ENCODE results near the gene TTC22. TPM values are rescaled to one million over a fixed set of nuclear protein-coding genes. Genes with fewer than 3 reads are reported as not detected.

Gene TTC22
- polyA plus RNA-seq (2014; cell fraction: cytosol; rRNA removed) = 0.07 TPM in 1 of 2 replicates, not detected in the other
- 0.05 TPM in 1 of 2 replicates, not detected in the other for polyA plus RNA-seq (2014; cell fraction: nucleus; rRNA removed)

GRCh38 chr1:54800899-54801759, at the start of gene TTC22:
Gene TTC22 (minus strand): TSS chr1:54801323. CDS start chr1:54801163, 160 bp downstream.
- DNase-seq (ENCODE audit: low spot score) = no peak

GRCh38 chr1:54850737-54851136, 49.6 kb upstream of the TTC22 start:
- DNase-seq (ENCODE audit: low spot score) = no peak

- no peak for DNase-seq (ENCODE audit: low spot score)
These were observed 49.1 kb upstream of the TTC22 start for GRCh38 chr1:54850069-54850730.

- DNase-seq (ENCODE audit: low spot score) = no peak
These were observed 48.3 kb upstream of the TTC22 start for GRCh38 chr1:54849219-54850068.

DNA sequence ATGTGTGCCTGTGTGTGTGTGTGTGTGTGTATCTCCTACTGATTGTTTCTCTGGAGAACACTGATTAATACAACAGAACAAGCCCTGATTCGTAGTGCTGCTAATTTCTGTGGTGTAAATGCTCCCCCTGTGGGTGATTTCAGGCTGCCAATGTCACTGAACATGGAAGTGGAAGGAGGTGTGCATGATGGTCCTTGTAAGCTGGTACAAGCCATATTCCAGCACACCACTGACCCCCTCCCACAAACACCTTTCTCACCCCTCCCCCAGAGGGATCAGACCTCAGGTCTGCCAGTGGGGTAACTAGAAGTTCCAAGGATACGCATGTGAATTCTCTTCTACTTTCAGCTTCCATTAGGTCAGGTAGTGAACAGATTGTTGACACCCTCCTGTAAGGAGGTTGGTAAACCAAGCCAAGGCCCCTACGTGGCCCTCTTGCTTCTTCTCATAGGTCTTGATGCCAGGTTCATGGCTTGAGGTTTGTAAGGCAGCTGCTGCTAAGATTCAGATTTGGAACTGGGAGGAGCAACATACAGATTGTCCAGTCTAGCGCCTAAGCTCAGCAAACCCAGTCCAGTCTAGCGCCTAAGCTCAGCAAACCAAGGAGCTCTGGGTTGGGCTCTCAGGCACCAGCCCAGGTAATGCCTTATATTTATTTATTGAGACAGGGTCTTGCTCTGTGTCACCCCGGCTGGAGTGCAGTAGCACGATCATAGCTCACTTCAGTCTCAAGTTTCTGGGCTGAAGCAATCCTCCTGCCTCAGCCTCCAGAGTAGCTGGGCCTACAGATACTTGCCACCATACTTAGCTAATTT, 47.2 kb upstream of the TTC22 start:
- DNase-seq (ENCODE audit: low spot score) = no peak

GRCh38 chr1:54846716-54847284, 45.7 kb upstream of the TTC22 start:
- DNase-seq (ENCODE audit: low spot score) = no peak

GRCh38 chr1:54846301-54846700, 45.2 kb upstream of the TTC22 start:
- no peak for DNase-seq (ENCODE audit: low spot score)

- no peak for DNase-seq (ENCODE audit: low spot score)
These were observed 44.6 kb upstream of the TTC22 start for GRCh38 chr1:54845772-54846171.

DNA sequence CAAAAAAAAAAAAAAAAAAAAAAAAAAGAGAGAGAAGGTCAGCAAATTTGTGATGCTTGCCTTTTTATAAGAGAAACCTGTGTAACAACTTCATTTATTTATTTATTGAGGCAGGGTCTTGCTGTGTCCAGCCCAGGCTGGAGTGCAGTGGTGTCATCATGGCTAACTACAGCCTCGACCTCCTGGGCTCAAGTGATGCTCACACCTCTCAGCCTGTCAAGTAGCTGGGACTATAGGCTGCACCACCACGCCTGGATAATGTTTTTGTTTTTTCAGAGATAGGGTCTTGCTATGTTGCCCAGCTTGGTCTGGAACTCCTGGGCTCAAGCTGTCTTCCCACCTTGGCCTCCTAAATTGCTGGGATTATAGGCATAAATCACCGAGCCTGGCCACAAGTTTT, 43.4 kb upstream of the TTC22 start:
- DNase-seq (ENCODE audit: low spot score) = no peak

DNA sequence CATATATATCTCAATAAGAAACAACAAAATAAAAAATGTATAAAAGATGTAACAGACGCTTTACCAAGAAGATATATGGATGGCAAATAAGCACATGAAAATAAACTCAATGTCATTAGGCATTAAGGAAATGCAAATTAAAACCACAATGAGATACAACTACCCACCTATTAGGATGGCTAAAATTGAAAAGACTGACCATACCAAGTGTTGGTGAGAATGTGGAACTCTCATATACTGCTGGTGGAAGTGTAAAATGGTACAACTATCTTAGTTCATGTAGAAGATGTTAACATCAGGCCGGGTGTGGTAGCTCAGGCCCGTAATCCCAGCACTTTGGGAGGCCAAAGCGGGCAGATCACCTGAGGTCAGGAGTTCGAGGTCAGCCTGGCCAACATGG, 42.3 kb upstream of the TTC22 start:
- no peak for DNase-seq (ENCODE audit: low spot score)

- no peak for DNase-seq (ENCODE audit: low spot score)
These were observed 41.8 kb upstream of the TTC22 start for GRCh38 chr1:54842963-54843362.

- no peak for DNase-seq (ENCODE audit: low spot score)
These were observed 41.2 kb upstream of the TTC22 start for GRCh38 chr1:54842206-54842915.

GRCh38 chr1:54839824-54840223, 38.7 kb upstream of the TTC22 start:
- DNase-seq (ENCODE audit: low spot score) = no peak

GRCh38 chr1:54838565-54839180, 37.5 kb upstream of the TTC22 start:
- DNase-seq (ENCODE audit: low spot score) = no peak

DNA sequence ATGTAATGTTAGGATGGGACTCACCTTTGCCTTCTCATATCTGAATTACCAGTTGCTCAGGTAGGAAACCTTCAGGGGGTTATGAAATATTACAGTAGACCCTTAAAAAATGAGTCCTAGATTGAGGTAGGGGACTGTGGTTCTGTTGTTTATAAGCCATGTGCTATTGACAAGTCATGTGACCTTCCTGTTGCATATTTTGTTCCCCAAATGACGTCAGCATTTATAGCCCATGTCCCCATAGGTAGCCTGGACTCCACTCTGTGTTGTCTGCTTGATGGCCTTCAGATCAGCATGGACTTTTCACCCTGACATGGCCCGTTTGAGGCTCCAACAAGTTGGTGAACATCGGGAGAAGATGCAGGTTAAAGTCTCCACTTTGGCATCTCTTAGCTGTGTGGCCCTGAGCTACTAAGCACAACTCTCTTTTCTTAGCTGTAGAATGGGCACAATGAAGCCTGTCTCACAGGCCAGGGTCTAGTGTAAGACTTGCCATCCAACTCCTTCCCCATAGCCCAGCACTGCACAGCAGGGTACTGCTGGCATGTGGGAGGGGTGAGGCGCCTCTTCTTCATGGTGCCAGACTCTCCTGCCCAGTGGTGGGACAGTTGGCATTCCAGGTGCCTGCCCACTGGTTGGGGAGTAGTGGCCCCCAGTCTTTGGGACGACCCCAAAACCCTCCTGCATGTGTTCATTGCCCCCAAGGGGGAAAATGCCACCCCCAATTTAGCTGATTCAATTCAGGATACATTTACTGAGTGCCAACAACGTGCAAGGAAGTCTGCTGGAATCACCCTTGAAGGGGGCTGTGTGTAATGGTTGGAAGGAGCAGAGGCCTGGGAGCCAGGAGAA, 36.1 kb upstream of the TTC22 start:
- no peak for DNase-seq (ENCODE audit: low spot score)

DNA sequence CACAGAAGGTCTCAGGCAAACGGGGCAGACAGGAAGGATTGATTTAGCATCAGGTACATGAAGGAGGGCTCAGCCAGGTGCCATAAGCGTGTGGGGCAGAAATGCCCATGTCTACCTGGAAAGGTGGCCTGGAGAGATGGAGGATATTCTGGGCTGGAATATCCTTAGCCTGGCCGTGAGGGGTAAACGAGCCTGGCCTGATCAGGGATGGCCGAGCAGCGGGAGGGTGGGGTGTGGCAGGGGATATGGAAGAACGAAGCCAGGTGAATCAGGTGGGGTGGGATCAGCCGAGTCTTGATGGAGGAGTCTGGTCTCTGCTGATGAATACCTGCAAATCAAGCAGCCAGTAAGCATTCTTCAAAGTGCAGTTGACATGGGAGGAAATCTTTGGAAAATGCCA, 35.5 kb upstream of the TTC22 start:
- no peak for DNase-seq (ENCODE audit: low spot score)

DNA sequence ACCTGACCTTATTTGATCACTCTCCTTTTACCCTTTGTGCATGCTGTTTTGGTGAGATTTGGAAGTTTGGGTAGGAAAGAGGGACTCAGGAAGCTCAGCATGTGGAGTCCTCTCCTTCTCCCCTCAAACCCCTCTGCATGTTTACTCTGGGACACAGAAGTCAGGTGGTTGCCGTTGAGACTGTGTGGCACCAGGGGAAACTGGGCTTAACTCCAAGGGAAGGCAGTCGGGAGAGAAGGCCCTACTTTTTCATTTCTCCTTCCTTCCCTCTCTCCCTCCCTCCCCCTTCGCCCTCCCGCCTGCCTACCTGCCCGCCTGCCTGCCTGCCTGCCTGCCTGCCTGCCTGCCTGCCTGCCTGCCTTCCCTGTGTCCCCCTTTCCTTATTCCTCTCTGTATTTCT, 34.8 kb upstream of the TTC22 start:
- no peak for DNase-seq (ENCODE audit: low spot score)

DNA sequence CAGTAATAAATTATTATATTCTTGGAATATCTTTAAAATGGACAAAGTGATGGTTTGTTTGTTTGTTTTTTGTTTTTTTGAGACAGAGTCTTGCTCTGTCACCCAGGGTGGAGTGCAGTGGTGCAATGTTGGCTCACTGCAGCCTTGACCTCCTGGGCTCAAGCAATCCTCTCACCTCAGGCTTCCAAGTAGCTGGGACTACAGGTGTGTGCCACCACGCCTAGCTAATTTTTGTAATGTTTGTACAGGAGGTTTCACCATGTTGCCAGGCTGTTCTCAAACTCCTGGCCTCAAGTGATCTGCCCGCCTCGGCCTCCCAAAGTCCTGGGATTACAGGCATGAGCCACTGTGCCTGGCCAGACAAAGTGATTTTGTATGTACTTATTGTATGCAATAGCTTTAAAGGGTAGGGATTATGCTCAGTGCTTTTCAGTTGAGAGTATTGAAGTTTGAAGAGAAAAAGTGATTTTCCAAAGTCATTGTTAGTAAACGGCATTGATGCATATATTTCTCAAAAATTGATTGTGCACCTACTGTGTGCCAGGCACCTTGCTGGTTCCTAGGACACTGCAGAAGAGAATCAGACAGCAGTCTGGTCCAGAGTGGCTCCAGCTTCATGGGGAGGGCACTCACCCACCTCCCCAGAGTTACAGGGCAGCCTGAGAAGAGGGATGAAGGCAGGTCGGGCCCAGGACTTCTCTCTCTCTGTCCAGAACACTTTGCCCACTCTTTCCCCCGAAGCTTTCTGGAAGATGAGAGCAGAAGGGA, 34.2 kb upstream of the TTC22 start:
- DNase-seq (ENCODE audit: low spot score) = no peak

Measured in SK-N-DZ (cell line).